Measurements from ENCODE around the gene CPM. TPM values are rescaled to one million over a fixed set of nuclear protein-coding genes. Genes with fewer than 3 reads are reported as not detected.

Gene CPM
- polyA plus RNA-seq, 1 donor (not counting 4 experiments of a cell fraction or from before 2014, with no cell fraction given), result 2.5 TPM

- no peaks in the 10 kb centered on the region for H3K9me3 ChIP-seq (ENCODE audit: control insufficient read depth, low read depth, low read length)
- H3K9ac ChIP-seq (ENCODE audit: control insufficient read depth, extremely low read depth, insufficient read depth, low read length), result no peak overlapping the region
- H3K79me2 ChIP-seq (ENCODE audit: control insufficient read depth, insufficient read depth, low read length), result no peaks in the 10 kb centered on the region
- no peaks in the 10 kb centered on the region for H3K9me1 ChIP-seq (ENCODE audit: control insufficient read depth, extremely low read depth, insufficient read depth, low read length)
- dilution Hi-C loops (cut with MboI; ENCODE audit: extremely low pct_ligation_motif_present, low sequenced_read_pairs), result no loop called here
- no peak for TF ChIP-seq EZH2 (IDR thresholded peaks at IDR 0.05; ENCODE audit: low read length)
- TF ChIP-seq, protein P1, sequence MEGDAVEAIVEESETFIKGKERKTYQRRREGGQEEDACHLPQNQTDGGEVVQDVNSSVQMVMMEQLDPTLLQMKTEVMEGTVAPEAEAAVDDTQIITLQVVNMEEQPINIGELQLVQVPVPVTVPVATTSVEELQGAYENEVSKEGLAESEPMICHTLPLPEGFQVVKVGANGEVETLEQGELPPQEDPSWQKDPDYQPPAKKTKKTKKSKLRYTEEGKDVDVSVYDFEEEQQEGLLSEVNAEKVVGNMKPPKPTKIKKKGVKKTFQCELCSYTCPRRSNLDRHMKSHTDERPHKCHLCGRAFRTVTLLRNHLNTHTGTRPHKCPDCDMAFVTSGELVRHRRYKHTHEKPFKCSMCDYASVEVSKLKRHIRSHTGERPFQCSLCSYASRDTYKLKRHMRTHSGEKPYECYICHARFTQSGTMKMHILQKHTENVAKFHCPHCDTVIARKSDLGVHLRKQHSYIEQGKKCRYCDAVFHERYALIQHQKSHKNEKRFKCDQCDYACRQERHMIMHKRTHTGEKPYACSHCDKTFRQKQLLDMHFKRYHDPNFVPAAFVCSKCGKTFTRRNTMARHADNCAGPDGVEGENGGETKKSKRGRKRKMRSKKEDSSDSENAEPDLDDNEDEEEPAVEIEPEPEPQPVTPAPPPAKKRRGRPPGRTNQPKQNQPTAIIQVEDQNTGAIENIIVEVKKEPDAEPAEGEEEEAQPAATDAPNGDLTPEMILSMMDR (optimal IDR thresholded peaks at IDR 0.05 in 1 of 3, IDR thresholded peaks at IDR 0.05 in 1 of 3, conservative IDR thresholded peaks at IDR 0.05 in 1 of 3; ENCODE audit: extremely low read depth in 1 of 3, insufficient read depth in 2 of 3, low read length in 3 of 3), result no peak
- peak overlapping the region; percentile 25 for H3K27ac ChIP-seq (ENCODE audit: control insufficient read depth, insufficient read depth, low read length)
- no peaks in the 10 kb centered on the region for H4K20me1 ChIP-seq (ENCODE audit: control insufficient read depth, extremely low read depth, insufficient read depth, low read length)
- FAIRE-seq, result peak; percentile 34
- no peaks in the 10 kb centered on the region for H3K36me3 ChIP-seq (ENCODE audit: control insufficient read depth in 2 of 2, extremely low read depth in 1 of 2, insufficient read depth in 2 of 2, low read length in 2 of 2)
- peak overlapping the region; percentile 57 for H3K4me2 ChIP-seq (ENCODE audit: control insufficient read depth, extremely low read depth, insufficient read depth, low read depth, low read length)
- no peaks in the 10 kb centered on the region for H3K27me3 ChIP-seq (ENCODE audit: control insufficient read depth, extremely low read depth, insufficient read depth, low read length)
- H3K4me3 ChIP-seq (ENCODE audit: control insufficient read depth in 2 of 3, extremely low read depth in 1 of 3, insufficient read depth in 2 of 3, low read depth in 1 of 3, low read length in 3 of 3), result no peak overlapping the region
- peaks cover 12% of the 10 kb centered on the region for H3K4me1 ChIP-seq (ENCODE audit: control insufficient read depth, extremely low read depth, insufficient read depth, low read length)
- H2AFZ ChIP-seq (ENCODE audit: control insufficient read depth, low read length), result no peak overlapping the region
- DNase-seq (ENCODE audit: low read depth, low spot score), result no peak
Observed at GRCh38 chr12:68970951-68971350, 38.0 kb upstream of the CPM start.

GRCh38 chr12:68970306-68970705, 37.3 kb upstream of the CPM start:
- H3K27me3 ChIP-seq (ENCODE audit: control insufficient read depth, extremely low read depth, insufficient read depth, low read length), result no peaks in the 10 kb centered on the region
- no peak overlapping the region for H2AFZ ChIP-seq (ENCODE audit: control insufficient read depth, low read length)
- TF ChIP-seq, protein P1 (optimal IDR thresholded peaks at IDR 0.05 in 1 of 3, IDR thresholded peaks at IDR 0.05 in 1 of 3, conservative IDR thresholded peaks at IDR 0.05 in 1 of 3; ENCODE audit: extremely low read depth in 1 of 3, insufficient read depth in 2 of 3, low read length in 3 of 3), result no peak
- TF ChIP-seq EZH2 (IDR thresholded peaks at IDR 0.05; ENCODE audit: low read length), result no peak
- no peaks in the 10 kb centered on the region for H3K9me1 ChIP-seq (ENCODE audit: control insufficient read depth, extremely low read depth, insufficient read depth, low read length)
- H3K79me2 ChIP-seq (ENCODE audit: control insufficient read depth, insufficient read depth, low read length), result no peaks in the 10 kb centered on the region
- no peak for DNase-seq (ENCODE audit: low read depth, low spot score)
- H3K9me3 ChIP-seq (ENCODE audit: control insufficient read depth, low read depth, low read length), result no peaks in the 10 kb centered on the region
- no peaks in the 10 kb centered on the region for H4K20me1 ChIP-seq (ENCODE audit: control insufficient read depth, extremely low read depth, insufficient read depth, low read length)
- FAIRE-seq, result no peak
- no peak overlapping the region for H3K4me3 ChIP-seq (ENCODE audit: control insufficient read depth in 2 of 3, extremely low read depth in 1 of 3, insufficient read depth in 2 of 3, low read depth in 1 of 3, low read length in 3 of 3)
- no peak overlapping the region for H3K9ac ChIP-seq (ENCODE audit: control insufficient read depth, extremely low read depth, insufficient read depth, low read length)
- no peak overlapping the region for H3K27ac ChIP-seq (ENCODE audit: control insufficient read depth, insufficient read depth, low read length)
- H3K4me1 ChIP-seq (ENCODE audit: control insufficient read depth, extremely low read depth, insufficient read depth, low read length), result peaks cover 12% of the 10 kb centered on the region
- H3K36me3 ChIP-seq (ENCODE audit: control insufficient read depth in 2 of 2, extremely low read depth in 1 of 2, insufficient read depth in 2 of 2, low read length in 2 of 2), result no peaks in the 10 kb centered on the region
- no peak overlapping the region for H3K4me2 ChIP-seq (ENCODE audit: control insufficient read depth, extremely low read depth, insufficient read depth, low read depth, low read length)
- dilution Hi-C loops (cut with MboI; ENCODE audit: extremely low pct_ligation_motif_present, low sequenced_read_pairs), result no loop called here

Measured in keratinocyte (primary cell).